K562 (cell line): ENCODE results near the gene NBR1.
"Not testable (repeated sequence)": the region's sequence is repeated elsewhere in the genome, so short reads cannot be mapped to it uniquely, and the experiment has no call there.

Experiments used
- EZH2 ChIP-seq: IDR thresholded peaks from 2 replicates; pipeline ENCODE4 v1.6.1; 2012; ENCODE audit warnings: low read depth, mild to moderate bottlenecking, inconsistent platforms, low read length, borderline replicate concordance
- TAF1 ChIP-seq: IDR thresholded peaks from 2 replicates; pipeline ENCODE4 v1.6.1; 2011; ENCODE audit warnings: mild to moderate bottlenecking, low read length, moderate library complexity; ENCODE audit not compliant: insufficient read depth, control insufficient read depth, severe bottlenecking; ENCODE audit errors: extremely low read depth

GRCh38 chr17:43127333-43127876, 43.6 kb upstream of the NBR1 start:
- TF ChIP-seq TAF1, EZH2: not testable (repeated sequence)
